ENCODE results near the gene FGF11.

FGF11 gene

GRCh38 chr17:7437950-7438614 is 1.2 kb upstream of the FGF11 start:
- no peak for DNase-seq (ENCODE audit: extremely low spot score)
- CTCF ChIA-PET, result interaction anchor here (1.9 kb wide), 1 partner anchor 123 kb away, joined by 7 read pairs; the partner anchor contains the start of gene SENP3
- POLR2A ChIA-PET, result interaction anchor here (1.2 to 7.5 kb wide), 3 partner anchors 40 to 112 kb away, joined by 3 to 55 read pairs (median 24); partner anchors contain the start of genes POLR2A, SLC35G6 and ZBTB4
- TF ChIP-seq FOXK2 (IDR thresholded peaks at IDR 0.05) (no peak), CTBP1 (IDR thresholded peaks at IDR 0.05; ENCODE audit: borderline replicate concordance) (no peak), FOXM1 (IDR thresholded peaks at IDR 0.05; ENCODE audit: borderline replicate concordance) (no peak)

GRCh38 chr17:7438656-7439460 is 454 bp upstream of the FGF11 start:
- TF ChIP-seq BHLHE40 (IDR thresholded peaks at IDR 0.05; ENCODE audit: borderline replicate concordance) (no peak), L3MBTL2 (conservative IDR thresholded peaks at IDR 0.05) (no peak), TARDBP (IDR thresholded peaks at IDR 0.05) (no peak), FOXA1 (IDR thresholded peaks at IDR 0.05) (no peak), ARNT (IDR thresholded peaks at IDR 0.05) (no peak), SP1 (IDR thresholded peaks at IDR 0.05) (no peak), LEF1 (IDR thresholded peaks at IDR 0.05; ENCODE audit: borderline replicate concordance) (no peak), CTBP1 (IDR thresholded peaks at IDR 0.05; ENCODE audit: borderline replicate concordance) (no peak), SUZ12 (IDR thresholded peaks at IDR 0.05) (no peak), HDGF (IDR thresholded peaks at IDR 0.05; ENCODE audit: borderline replicate concordance) (no peak), NFRKB (IDR thresholded peaks at IDR 0.05) (no peak), FOXM1 (IDR thresholded peaks at IDR 0.05; ENCODE audit: borderline replicate concordance) (no peak), FOXK2 (IDR thresholded peaks at IDR 0.05) (no peak), ELF4 (IDR thresholded peaks at IDR 0.05) (no peak), ZNF384 (IDR thresholded peaks at IDR 0.05) (no peak)
- TF ChIP-seq, protein P1, sequence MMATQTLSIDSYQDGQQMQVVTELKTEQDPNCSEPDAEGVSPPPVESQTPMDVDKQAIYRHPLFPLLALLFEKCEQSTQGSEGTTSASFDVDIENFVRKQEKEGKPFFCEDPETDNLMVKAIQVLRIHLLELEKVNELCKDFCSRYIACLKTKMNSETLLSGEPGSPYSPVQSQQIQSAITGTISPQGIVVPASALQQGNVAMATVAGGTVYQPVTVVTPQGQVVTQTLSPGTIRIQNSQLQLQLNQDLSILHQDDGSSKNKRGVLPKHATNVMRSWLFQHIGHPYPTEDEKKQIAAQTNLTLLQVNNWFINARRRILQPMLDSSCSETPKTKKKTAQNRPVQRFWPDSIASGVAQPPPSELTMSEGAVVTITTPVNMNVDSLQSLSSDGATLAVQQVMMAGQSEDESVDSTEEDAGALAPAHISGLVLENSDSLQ (IDR thresholded peaks at IDR 0.05), result no peak
- POLR2A ChIA-PET, result interaction anchor here (1.2 to 7.5 kb wide), 3 partner anchors 39 to 111 kb away, joined by 3 to 55 read pairs (median 24); partner anchors contain the start of genes POLR2A, SLC35G6 and ZBTB4
- no peak for DNase-seq (ENCODE audit: extremely low spot score)
- CTCF ChIA-PET, result interaction anchor here (0.6 to 1.9 kb wide), 3 partner anchors 83 to 122 kb away, joined by 4 to 7 read pairs (median 4); partner anchors contain the start of gene SENP3

GRCh38 chr17:7440113-7440833 is 961 bp downstream of the FGF11 start:
- DNase-seq (ENCODE audit: extremely low spot score), result peak; percentile 58
- TF ChIP-seq FOXK2 (IDR thresholded peaks at IDR 0.05), result no peak
- no peak for TF ChIP-seq HDGF (IDR thresholded peaks at IDR 0.05; ENCODE audit: borderline replicate concordance)
- TF ChIP-seq SP1 (IDR thresholded peaks at IDR 0.05), result no peak
- TF ChIP-seq FOXM1 (IDR thresholded peaks at IDR 0.05; ENCODE audit: borderline replicate concordance), result peak; percentile 26; the same call in 1 of the 2 replicates
- TF ChIP-seq L3MBTL2 (conservative IDR thresholded peaks at IDR 0.05), result peak; percentile 16
- TF ChIP-seq NFRKB (IDR thresholded peaks at IDR 0.05), result no peak
- POLR2A ChIA-PET, result interaction anchor here (1.0 to 7.5 kb wide), 10 partner anchors 10 to 133 kb away, joined by 3 to 55 read pairs (median 6); partner anchors contain the start of genes POLR2A, SLC35G6, TMEM256 and ZBTB4
- CTCF ChIA-PET, result interaction anchor here (0.9 to 1.0 kb wide), 2 partner anchors 84 to 85 kb away, joined by 3 to 4 read pairs; no protein-coding TSS in a partner anchor

DNA sequence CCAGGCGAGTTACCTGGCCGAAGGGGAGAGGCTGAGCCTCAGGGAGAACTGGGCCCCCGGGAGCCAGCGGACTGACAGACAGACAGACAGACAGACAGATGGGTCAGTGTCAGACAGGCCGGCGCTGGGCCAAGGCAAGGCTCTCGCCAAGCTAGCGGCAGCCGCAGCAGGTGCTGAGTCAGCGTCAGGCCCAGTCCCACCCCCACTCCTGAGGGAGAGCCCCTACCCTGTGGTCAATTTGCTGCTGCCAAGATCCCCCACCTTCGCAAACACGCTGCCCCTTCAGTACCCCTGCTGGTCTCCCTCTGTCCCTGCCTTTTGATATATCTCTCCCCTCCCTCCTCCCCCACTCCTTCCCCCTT is 1.5 kb downstream of the FGF11 start:
- TF ChIP-seq LEF1 (IDR thresholded peaks at IDR 0.05; ENCODE audit: borderline replicate concordance) (no peak), CTBP1 (IDR thresholded peaks at IDR 0.05; ENCODE audit: borderline replicate concordance) (no peak), ELF4 (IDR thresholded peaks at IDR 0.05) (no peak), NFRKB (IDR thresholded peaks at IDR 0.05) (no peak)
- TF ChIP-seq, protein P1 (IDR thresholded peaks at IDR 0.05), result peak; percentile 43; the same call in 1 of the 2 replicates
- ChIA-PET CTCF (interaction anchor here (0.9 kb wide), 1 partner anchor 85 kb away, joined by 3 read pairs; no protein-coding TSS in a partner anchor), POLR2A (interaction anchor here (0.6 to 7.5 kb wide), 16 partner anchors 11 to 133 kb away, joined by 3 to 55 read pairs (median 4); partner anchors contain the start of genes POLR2A, SLC35G6, TMEM256 and TMEM95)
- peak; percentile 25 for DNase-seq (ENCODE audit: extremely low spot score)

DNA sequence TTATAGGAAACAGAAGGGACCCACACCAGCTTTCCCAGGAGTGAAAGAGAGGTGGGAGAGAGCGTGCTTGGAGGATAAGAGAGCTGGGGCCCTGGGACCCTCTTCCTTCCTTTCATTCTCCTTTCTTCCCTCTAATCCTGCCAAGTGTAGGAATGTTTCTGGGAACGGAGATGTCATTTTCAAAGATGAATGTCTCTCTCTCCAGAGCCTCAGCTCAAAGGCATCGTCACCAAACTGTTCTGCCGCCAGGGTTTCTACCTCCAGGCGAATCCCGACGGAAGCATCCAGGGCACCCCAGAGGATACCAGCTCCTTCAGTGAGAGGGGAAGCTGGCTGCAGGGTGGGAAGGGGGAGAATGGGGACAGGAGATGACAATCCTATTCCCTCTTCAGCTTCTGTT is 2.0 kb downstream of the FGF11 start:
- DNase-seq (ENCODE audit: extremely low spot score), result no peak
- ChIA-PET CTCF (interaction anchor here (0.9 kb wide), 1 partner anchor 86 kb away, joined by 3 read pairs; no protein-coding TSS in a partner anchor), POLR2A (interaction anchor here (0.6 to 7.5 kb wide), 16 partner anchors 11 to 132 kb away, joined by 3 to 55 read pairs (median 4); partner anchors contain the start of genes POLR2A, SLC35G6, TMEM256 and TMEM95)
- no peak for TF ChIP-seq HDGF (IDR thresholded peaks at IDR 0.05; ENCODE audit: borderline replicate concordance)
- TF ChIP-seq CTBP1 (IDR thresholded peaks at IDR 0.05; ENCODE audit: borderline replicate concordance), result no peak
- no peak for TF ChIP-seq ELF4 (IDR thresholded peaks at IDR 0.05)
- TF ChIP-seq SP1 (IDR thresholded peaks at IDR 0.05), result no peak
- TF ChIP-seq FOXK2 (IDR thresholded peaks at IDR 0.05), result no peak
- no peak for TF ChIP-seq BHLHE40 (IDR thresholded peaks at IDR 0.05; ENCODE audit: borderline replicate concordance)
- no peak for TF ChIP-seq L3MBTL2 (conservative IDR thresholded peaks at IDR 0.05)
- no peak for TF ChIP-seq LEF1 (IDR thresholded peaks at IDR 0.05; ENCODE audit: borderline replicate concordance)
- no peak for TF ChIP-seq NFRKB (IDR thresholded peaks at IDR 0.05)
- TF ChIP-seq SUZ12 (IDR thresholded peaks at IDR 0.05), result no peak
- TF ChIP-seq FOXA1 (IDR thresholded peaks at IDR 0.05), result no peak
- TF ChIP-seq FOXM1 (IDR thresholded peaks at IDR 0.05; ENCODE audit: borderline replicate concordance), result no peak

Measured in HEK293T (cell line).